NCI-H146 treated with DMSO at 0.1 percent for 48 hours (cell line): Measurements from ENCODE around the gene COL4A1.

Source experiments
- DNase-seq: peaks from one replicate; lab custom pipeline; 2025; ENCODE audit not compliant: unreplicated experiment; lab: John Stamatoyannopoulos, UW

Gene COL4A1

GRCh38 chr13:110276553-110276950, 30.4 kb downstream of the COL4A1 start:
- DNase-seq = no peak

- no peak for DNase-seq
Measured at GRCh38 chr13:110275931-110276552, 30.9 kb downstream of the COL4A1 start.

- DNase-seq = no peak
Measured at GRCh38 chr13:110274687-110275086, 32.3 kb downstream of the COL4A1 start.

DNA sequence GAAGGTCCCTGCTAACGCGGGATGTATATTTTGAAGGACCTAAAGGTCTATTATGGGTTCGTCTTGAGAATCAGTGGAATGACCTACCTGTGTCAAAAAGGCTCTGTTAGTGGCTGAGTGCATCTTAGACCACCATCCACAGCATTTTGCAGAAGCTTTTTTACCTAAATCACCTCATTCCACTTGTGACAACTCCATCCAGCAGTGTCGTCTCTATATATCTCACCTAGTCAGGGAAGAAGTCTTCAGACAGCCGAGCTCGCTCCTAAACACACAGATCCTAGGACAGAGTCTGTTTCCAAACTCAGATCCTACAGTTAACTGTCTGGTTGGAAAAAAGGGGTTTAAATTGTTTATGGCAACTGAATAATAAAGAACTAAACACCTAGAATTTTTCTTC, 33.7 kb downstream of the COL4A1 start:
- no peak for DNase-seq

DNA sequence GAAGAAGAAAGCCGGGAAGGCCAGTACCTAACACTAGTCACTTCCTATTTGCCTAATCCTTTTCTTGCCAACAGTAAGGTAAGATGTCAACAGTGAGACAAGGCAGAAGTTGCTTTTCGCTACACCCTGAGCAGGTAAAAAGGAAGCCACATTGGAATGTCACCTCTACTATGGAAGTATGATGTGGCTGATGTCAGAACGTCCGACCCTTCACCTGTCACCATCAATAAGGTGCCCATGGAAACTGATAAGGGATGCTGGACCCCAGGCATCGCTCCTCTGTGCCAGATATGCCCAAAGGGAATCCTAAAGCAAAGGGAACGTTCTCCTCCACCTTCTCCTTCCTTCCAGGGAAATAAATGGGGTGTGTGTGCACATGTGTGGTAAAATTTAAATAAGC, 34.3 kb downstream of the COL4A1 start:
- DNase-seq = no peak

DNA sequence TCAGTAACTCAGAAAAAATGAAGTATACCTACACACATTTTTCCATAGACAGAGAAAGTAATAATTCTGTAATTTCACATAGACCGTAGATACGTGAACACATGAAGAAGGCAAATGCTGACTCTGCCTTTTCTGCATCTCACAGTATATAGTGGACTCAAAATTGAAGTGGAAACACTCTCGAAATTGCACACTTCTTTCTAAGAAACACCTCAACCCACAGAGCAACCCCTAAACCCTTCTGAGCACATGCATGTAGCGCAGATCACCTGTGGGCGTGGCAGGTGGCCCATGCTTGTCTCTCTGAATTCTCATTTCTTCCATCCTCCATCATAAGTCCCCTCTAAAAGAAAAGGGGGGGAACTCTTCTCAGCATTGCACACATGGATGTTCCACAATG, 34.7 kb downstream of the COL4A1 start:
- no peak for DNase-seq

- no peak for DNase-seq
Measured at GRCh38 chr13:110271313-110271712, 35.6 kb downstream of the COL4A1 start.

DNA sequence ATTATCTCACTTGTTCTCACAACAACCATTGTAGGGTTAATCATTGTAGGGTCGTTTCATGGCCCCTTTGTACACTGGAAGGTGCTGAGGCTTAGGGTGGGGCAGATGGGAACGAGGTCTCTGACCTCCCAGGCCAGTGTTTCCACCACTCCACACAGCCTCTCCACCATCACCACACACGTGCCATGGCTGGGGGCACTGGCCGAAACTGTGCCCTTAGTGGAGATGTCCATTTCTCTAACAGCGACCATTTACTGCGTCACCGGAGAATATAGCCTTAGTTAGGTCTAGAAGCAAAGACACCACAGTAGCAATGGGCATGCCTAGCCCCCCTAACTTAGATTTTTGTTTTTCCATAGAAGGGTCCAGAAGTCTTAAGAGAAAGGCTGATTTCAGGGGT, 36.5 kb downstream of the COL4A1 start:
- DNase-seq = no peak

DNA sequence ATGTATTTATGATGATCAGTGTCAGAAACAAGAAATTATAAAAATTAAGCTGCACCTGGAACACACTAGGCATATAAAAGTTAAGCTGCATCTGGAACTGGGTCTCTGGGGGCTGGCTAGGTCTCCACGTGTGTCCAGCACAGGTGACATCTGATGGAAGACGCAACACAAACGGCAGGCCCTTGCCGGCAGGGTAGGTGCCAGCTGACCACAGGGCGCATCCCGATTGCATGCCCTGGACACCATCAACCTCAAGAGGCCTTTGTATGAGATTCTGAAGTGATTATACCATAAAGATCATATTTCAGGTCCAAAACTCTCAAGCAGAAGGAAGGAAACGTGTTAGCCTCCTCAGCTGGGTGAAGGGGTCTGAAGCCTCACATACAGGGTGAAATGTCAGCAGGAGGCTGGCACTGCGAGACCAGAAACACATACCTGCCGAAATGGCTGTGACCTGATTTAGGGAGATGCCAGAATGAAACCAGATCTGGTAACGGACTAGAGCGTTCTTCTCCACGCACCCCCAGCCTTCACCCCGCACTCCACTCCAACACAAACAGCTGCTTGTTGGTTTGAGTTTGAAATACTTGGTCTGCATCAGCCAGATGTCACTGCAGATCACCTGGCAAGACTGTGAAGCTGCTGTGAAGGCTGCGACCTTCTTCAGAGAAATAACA, 37.3 kb downstream of the COL4A1 start:
- DNase-seq = no peak

- DNase-seq = no peak
Measured at GRCh38 chr13:110268576-110269185, 38.3 kb downstream of the COL4A1 start.

DNA sequence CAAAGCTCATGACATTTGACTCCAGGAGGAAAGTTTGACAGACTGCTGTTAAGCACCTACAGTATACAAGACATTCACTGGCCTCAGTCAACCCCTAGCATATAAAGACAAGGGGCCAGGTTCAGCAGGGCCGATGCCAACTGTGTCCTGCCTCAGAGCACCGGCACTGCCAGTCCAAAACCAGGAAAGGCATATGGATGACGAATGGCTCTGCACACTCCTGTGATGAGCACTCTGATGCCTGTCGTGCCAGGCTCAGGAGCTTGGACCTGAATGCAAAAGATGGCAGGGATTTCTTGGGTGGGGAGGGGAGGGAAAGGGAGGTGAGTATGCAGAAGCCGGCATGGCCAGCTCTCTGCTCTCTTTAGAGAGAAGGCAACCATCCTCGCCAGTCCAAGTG, 38.9 kb downstream of the COL4A1 start:
- DNase-seq = no peak

- peak; percentile 17 for DNase-seq
Measured at GRCh38 chr13:110266983-110267382, 40.0 kb downstream of the COL4A1 start.

GRCh38 chr13:110266431-110266809, 40.5 kb downstream of the COL4A1 start:
- no peak for DNase-seq

DNA sequence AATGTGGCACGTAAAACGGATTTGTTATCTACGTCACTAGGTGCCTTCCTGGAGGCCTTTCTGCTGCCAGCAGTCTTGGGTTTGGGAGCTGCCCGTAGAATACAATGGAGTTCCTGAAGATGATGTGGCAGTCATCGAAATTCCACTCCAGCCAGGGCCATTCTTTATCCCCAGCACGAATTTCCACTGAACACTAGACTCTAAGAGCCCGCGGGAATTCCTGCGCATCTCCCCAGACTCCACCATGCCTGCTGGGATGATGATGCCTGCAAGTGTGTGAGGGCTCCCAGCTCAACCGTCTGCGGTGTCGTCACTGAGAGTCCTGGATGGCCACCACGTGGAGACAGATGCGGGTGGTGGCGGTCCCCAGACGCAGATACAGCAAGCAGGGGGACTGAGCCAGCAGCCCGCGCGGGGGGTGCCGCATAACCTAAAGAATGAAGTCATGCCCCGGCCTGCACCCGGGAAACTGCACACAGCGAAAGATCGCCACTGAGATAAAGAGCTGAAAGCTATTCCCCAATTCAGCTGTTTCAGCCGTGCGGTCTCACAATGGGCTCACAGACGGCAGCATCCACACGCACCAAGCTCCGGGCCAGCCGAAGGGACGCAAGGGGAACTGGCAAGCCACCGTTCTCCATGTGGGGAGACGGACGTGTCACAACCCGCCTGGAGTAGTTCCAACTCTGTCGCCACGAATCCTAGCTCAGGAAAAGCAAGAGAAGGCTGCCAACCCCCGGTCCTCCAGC, 41.1 kb downstream of the COL4A1 start:
- no peak for DNase-seq

DNA sequence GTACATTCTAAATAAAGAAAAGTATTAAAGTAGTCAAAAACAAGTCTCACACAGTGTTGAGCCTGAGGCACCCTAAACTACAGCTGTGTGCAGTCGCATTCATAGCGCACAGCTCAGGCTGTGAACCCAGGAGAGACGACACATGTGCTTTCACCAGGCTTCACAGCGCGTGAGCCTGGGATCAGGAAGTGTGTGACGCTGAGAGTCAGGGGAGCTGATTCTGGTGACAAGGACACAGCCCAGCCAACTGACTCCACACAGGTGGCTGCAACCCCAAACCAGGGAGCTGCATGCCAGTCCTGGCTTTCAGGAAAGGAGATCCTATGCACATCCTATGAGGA, 41.6 kb downstream of the COL4A1 start:
- DNase-seq = no peak

- DNase-seq = no peak
Measured at GRCh38 chr13:110264685-110265275, 42.2 kb downstream of the COL4A1 start.

DNA sequence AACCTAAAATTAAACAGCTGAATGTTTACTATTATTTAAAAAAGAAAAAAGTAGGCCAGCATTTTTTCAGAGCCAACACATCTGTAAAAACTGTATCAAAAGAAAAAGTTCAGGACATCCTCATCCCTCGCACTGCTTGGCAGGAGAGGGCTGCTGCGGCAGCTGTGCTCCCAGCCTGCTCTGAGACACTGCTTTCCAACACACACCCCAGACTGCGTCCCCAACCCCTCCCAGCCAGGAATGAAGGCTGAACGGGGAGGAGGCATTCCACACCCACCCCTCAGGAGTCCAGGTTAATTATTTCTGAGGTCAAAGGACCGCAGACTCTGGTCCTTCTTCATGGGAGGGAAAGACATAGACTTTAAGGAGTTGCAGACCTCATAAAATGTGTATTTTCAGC, 43.1 kb downstream of the COL4A1 start:
- DNase-seq = no peak

DNA sequence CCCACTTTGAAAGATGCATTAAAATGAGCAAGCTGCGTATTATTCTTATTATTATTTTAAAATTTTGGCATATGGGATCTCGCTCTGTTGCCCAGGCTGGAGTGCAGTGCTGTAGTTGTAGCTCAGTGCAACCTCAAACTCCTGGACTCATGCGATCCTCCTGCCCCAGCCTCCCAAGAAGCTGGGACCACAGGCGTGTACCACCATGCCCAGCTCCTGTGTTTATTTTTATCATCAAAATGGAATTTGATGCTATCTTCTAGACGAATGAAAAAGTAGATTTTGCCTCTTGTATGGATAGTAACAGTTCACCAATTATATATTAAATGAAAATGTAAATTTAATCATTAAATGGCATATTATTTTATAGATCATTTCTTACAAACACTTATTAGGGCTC, 43.6 kb downstream of the COL4A1 start:
- no peak for DNase-seq

GRCh38 chr13:110262508-110263291, 44.3 kb downstream of the COL4A1 start:
- DNase-seq = no peak

DNA sequence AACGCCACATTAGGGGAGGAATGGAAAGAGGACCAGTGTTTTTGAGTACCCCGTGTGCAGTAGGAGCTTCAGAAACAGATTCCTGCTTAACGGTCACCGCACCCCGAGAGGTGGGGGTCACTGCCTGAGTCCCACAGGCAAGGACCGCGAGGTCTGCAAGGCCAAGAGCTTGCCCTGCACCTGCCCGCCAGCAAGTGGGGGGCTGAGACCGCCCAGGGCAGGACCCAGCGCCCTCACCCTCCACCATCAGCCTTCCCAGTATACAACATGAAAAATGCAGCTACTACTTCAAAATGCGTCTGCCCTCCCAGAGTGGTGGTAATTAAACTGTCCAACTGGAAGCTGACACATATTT, 44.9 kb downstream of the COL4A1 start:
- DNase-seq = no peak
